ENCODE data around the gene EGLN2. TPM values are rescaled to one million over a fixed set of nuclear protein-coding genes. Genes with fewer than 3 reads are reported as not detected.

The EGLN2 gene
- polyA plus RNA-seq, 1 donor (not counting 4 experiments of a cell fraction or from before 2014, with no cell fraction given): 31.6 TPM

GRCh38 chr19:40807147-40808020, 8.4 kb downstream of the EGLN2 start:
- Histone ChIP-seq H3K27ac (ENCODE audit: control insufficient read depth, insufficient read depth, low read length) (peak overlapping the region; percentile 37), H3K4me1 (ENCODE audit: control insufficient read depth, extremely low read depth, insufficient read depth, low read length) (peaks cover 47% of the 10 kb centered on the region), H3K9me1 (ENCODE audit: control insufficient read depth, extremely low read depth, insufficient read depth, low read length) (peaks cover 4% of the 10 kb centered on the region), H3K36me3 (ENCODE audit: control insufficient read depth in 2 of 2, extremely low read depth in 1 of 2, insufficient read depth in 2 of 2, low read length in 2 of 2) (peaks cover 33 to 37% of the 10 kb centered on the region in 2 experiments), H3K27me3 (ENCODE audit: control insufficient read depth, extremely low read depth, insufficient read depth, low read length) (no peaks in the 10 kb centered on the region), H4K20me1 (ENCODE audit: control insufficient read depth, extremely low read depth, insufficient read depth, low read length) (peaks cover 36% of the 10 kb centered on the region), H3K9ac (ENCODE audit: control insufficient read depth, extremely low read depth, insufficient read depth, low read length) (no peak overlapping the region), H3K9me3 (ENCODE audit: control insufficient read depth, low read depth, low read length) (no peaks in the 10 kb centered on the region), H3K4me2 (ENCODE audit: control insufficient read depth, extremely low read depth, insufficient read depth, low read depth, low read length) (no peak overlapping the region), H2AFZ (ENCODE audit: control insufficient read depth, low read length) (no peak overlapping the region), H3K4me3 (ENCODE audit: control insufficient read depth in 2 of 3, extremely low read depth in 1 of 3, insufficient read depth in 2 of 3, low read depth in 1 of 3, low read length in 3 of 3) (no peak overlapping the region), H3K79me2 (ENCODE audit: control insufficient read depth, insufficient read depth, low read length) (peaks cover 45% of the 10 kb centered on the region)
- no peak for DNase-seq (ENCODE audit: low read depth, low spot score)
- TF ChIP-seq CTCF (optimal IDR thresholded peaks at IDR 0.05 in 1 of 3, IDR thresholded peaks at IDR 0.05 in 1 of 3, conservative IDR thresholded peaks at IDR 0.05 in 1 of 3; ENCODE audit: extremely low read depth in 1 of 3, insufficient read depth in 2 of 3, low read length in 3 of 3): peak; percentile 31 to 49 (median 47)
- TF ChIP-seq EZH2 (IDR thresholded peaks at IDR 0.05; ENCODE audit: low read length): no peak
- no peak for FAIRE-seq
- dilution Hi-C loops (cut with MboI; ENCODE audit: extremely low pct_ligation_motif_present, low sequenced_read_pairs): no loop called here

- Histone ChIP-seq H2AFZ (ENCODE audit: control insufficient read depth, low read length) (no peak overlapping the region), H3K4me1 (ENCODE audit: control insufficient read depth, extremely low read depth, insufficient read depth, low read length) (peaks cover 44% of the 10 kb centered on the region), H3K79me2 (ENCODE audit: control insufficient read depth, insufficient read depth, low read length) (peaks cover 39% of the 10 kb centered on the region), H3K9ac (ENCODE audit: control insufficient read depth, extremely low read depth, insufficient read depth, low read length) (no peak overlapping the region), H3K4me2 (ENCODE audit: control insufficient read depth, extremely low read depth, insufficient read depth, low read depth, low read length) (no peak overlapping the region), H3K27me3 (ENCODE audit: control insufficient read depth, extremely low read depth, insufficient read depth, low read length) (no peaks in the 10 kb centered on the region), H4K20me1 (ENCODE audit: control insufficient read depth, extremely low read depth, insufficient read depth, low read length) (peaks cover 30% of the 10 kb centered on the region), H3K9me3 (ENCODE audit: control insufficient read depth, low read depth, low read length) (no peaks in the 10 kb centered on the region), H3K36me3 (ENCODE audit: control insufficient read depth in 2 of 2, extremely low read depth in 1 of 2, insufficient read depth in 2 of 2, low read length in 2 of 2) (peaks cover 30 to 31% of the 10 kb centered on the region in 2 experiments), H3K4me3 (ENCODE audit: control insufficient read depth in 2 of 3, extremely low read depth in 1 of 3, insufficient read depth in 2 of 3, low read depth in 1 of 3, low read length in 3 of 3) (no peak overlapping the region), H3K9me1 (ENCODE audit: control insufficient read depth, extremely low read depth, insufficient read depth, low read length) (no peaks in the 10 kb centered on the region), H3K27ac (ENCODE audit: control insufficient read depth, insufficient read depth, low read length) (no peak overlapping the region)
- dilution Hi-C loops (cut with MboI; ENCODE audit: extremely low pct_ligation_motif_present, low sequenced_read_pairs): no loop called here
- TF ChIP-seq CTCF (optimal IDR thresholded peaks at IDR 0.05 in 1 of 3, IDR thresholded peaks at IDR 0.05 in 1 of 3, conservative IDR thresholded peaks at IDR 0.05 in 1 of 3; ENCODE audit: extremely low read depth in 1 of 3, insufficient read depth in 2 of 3, low read length in 3 of 3) (no peak), EZH2 (IDR thresholded peaks at IDR 0.05; ENCODE audit: low read length) (no peak)
- FAIRE-seq (no peak), DNase-seq (ENCODE audit: low read depth, low spot score) (no peak)
These were observed 9.0 kb downstream of the EGLN2 start for GRCh38 chr19:40808021-40808325.

Data from keratinocyte (primary cell).